ENCODE data around the gene NUFIP2.
A peak's percentile ranks its signal among the peaks of the same experiment; 100 is the strongest.
"Not testable (repeated sequence)": the region's sequence is repeated elsewhere in the genome, so short reads cannot be mapped to it uniquely, and the experiment has no call there.

The NUFIP2 gene

GRCh38 chr17:29293890-29294579, at the start of gene NUFIP2:
Gene NUFIP2 (minus strand): TSS chr17:29294148. CDS start chr17:29294059, 89 bp downstream.
- peaks cover 29% of the 10 kb centered on the region for H3K4me1 Mint-ChIP-seq (ENCODE audit: low read depth)
- H3K27me3 Mint-ChIP-seq (ENCODE audit: low read depth): no peaks in the 10 kb centered on the region
- peak within 1 kb of the TSS; percentile 100 for H3K4me3 Mint-ChIP-seq
- no peaks in the 10 kb centered on the region for H3K9me3 Mint-ChIP-seq
- H3K27ac Mint-ChIP-seq: peak within 1 kb of the TSS; percentile 100
- peaks cover 18% of the 10 kb centered on the region for H3K36me3 Mint-ChIP-seq (ENCODE audit: low read depth)

- Mint-ChIP-seq H3K27me3 (ENCODE audit: low read depth) (peaks cover 29% of the 10 kb centered on the region), H3K36me3 (ENCODE audit: low read depth) (no peaks in the 10 kb centered on the region), H3K27ac (no peak overlapping the region), H3K4me1 (ENCODE audit: low read depth) (no peaks in the 10 kb centered on the region), H3K4me3 (no peak overlapping the region), H3K9me3 (no peaks in the 10 kb centered on the region)
Measured at GRCh38 chr17:29342158-29342765, 48.3 kb upstream of the NUFIP2 start.

DNA sequence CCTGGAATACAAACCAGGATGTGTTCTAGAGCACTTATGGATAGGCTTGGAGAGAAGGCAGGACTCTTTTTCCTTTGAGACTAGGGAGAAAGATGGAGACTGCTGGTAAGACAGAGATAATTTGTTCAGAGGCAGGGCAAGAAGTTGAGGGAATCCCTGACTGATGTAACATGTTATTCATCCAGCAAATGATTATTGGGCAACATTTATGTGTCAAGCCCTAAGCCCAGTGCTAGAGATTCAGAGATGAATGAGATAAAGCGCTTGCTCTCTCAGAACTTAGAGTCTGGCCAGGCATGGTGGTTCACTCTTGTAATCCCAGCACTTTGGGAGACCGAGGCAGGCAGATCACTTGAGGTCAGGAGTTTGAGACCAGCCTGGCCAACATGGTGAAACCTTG, 47.8 kb upstream of the NUFIP2 start:
- Mint-ChIP-seq H3K4me1 (ENCODE audit: low read depth) (no peaks in the 10 kb centered on the region), H3K9me3 (no peaks in the 10 kb centered on the region), H3K36me3 (ENCODE audit: low read depth) (no peaks in the 10 kb centered on the region), H3K27me3 (ENCODE audit: low read depth) (peaks cover 29% of the 10 kb centered on the region), H3K27ac (no peak overlapping the region), H3K4me3 (no peak overlapping the region)

- H3K27ac Mint-ChIP-seq; H3K9me3 Mint-ChIP-seq; H3K4me3 Mint-ChIP-seq; H3K4me1 Mint-ChIP-seq (ENCODE audit: low read depth); H3K36me3 Mint-ChIP-seq (ENCODE audit: low read depth): not testable (repeated sequence)
- peaks cover 25% of the 10 kb centered on the region for H3K27me3 Mint-ChIP-seq (ENCODE audit: low read depth)
Measured at GRCh38 chr17:29339016-29339415, 45.1 kb upstream of the NUFIP2 start.

GRCh38 chr17:29331708-29332085, 37.7 kb upstream of the NUFIP2 start:
- Mint-ChIP-seq H3K4me1 (ENCODE audit: low read depth) (no peaks in the 10 kb centered on the region), H3K4me3 (no peak overlapping the region), H3K27me3 (ENCODE audit: low read depth) (no peaks in the 10 kb centered on the region), H3K27ac (no peak overlapping the region), H3K36me3 (ENCODE audit: low read depth) (no peaks in the 10 kb centered on the region), H3K9me3 (no peaks in the 10 kb centered on the region)

- Mint-ChIP-seq H3K4me3 (no peak overlapping the region), H3K4me1 (ENCODE audit: low read depth) (no peaks in the 10 kb centered on the region), H3K36me3 (ENCODE audit: low read depth) (no peaks in the 10 kb centered on the region), H3K27ac (no peak overlapping the region), H3K9me3 (no peaks in the 10 kb centered on the region), H3K27me3 (ENCODE audit: low read depth) (no peaks in the 10 kb centered on the region)
Measured at GRCh38 chr17:29331075-29331707, 37.2 kb upstream of the NUFIP2 start.

DNA sequence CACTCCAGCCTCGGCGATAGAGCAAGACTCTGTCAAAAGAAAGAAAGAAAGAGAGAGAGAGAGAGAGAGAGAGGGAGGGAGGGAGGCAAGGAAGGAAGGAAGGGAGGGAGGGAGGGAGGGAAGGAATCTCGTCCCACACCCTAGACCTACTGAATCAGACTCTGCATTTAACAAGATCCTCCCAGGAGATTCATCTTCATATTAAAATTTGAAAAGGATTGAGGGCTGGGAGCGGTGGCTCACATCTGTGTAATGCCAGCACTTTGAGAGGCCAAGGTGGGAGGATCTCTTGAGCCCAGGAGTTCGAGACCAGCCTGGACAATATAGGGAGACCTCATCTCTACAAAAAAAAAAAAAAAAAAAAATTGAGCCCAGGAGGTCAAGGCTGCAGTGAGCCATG, 33.5 kb upstream of the NUFIP2 start:
- H3K27ac Mint-ChIP-seq: no peak overlapping the region
- no peaks in the 10 kb centered on the region for H3K9me3 Mint-ChIP-seq
- H3K36me3 Mint-ChIP-seq (ENCODE audit: low read depth): no peaks in the 10 kb centered on the region
- H3K27me3 Mint-ChIP-seq (ENCODE audit: low read depth): peaks cover 19% of the 10 kb centered on the region
- H3K4me3 Mint-ChIP-seq: no peak overlapping the region
- no peaks in the 10 kb centered on the region for H3K4me1 Mint-ChIP-seq (ENCODE audit: low read depth)

DNA sequence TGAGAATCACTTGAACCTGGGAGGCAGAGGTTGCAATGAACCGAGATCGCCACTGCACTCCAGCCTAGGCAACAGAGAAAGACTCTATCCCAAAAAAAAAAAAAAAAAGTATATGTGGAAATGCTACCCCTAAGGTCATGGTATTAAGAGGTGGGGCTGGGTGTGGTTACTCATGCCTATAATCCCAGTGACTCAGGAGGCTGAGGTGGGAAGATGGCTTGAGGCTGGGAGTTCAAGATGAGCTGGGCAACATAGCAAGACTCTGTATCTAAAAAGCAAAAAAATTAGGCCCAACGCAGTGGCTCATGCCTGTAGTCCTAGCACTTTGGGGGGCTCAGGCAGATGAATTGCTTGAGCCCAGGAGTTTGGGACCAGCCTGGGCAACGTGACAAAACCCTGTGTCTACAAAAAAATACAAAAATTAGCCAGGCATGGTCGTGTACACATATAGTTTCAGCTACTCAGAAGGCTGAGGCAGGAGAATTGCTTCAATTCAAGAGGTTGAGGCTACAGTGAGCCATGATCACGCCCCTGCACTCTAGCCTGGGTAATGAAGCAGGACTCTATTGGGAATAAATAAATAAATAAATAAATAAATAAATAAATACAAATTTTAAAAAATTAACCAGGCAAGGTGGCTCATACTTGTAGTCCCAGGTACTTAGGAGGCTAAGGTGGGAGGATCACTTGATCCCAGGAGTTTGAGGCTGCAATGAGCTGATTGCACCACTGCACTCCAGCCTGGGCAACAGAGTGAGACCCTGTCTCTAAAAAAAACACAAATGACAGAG, 32.3 kb upstream of the NUFIP2 start:
- Mint-ChIP-seq H3K36me3 (ENCODE audit: low read depth) (no peaks in the 10 kb centered on the region), H3K27me3 (ENCODE audit: low read depth) (peaks cover 20% of the 10 kb centered on the region), H3K9me3 (no peaks in the 10 kb centered on the region), H3K4me1 (ENCODE audit: low read depth) (no peaks in the 10 kb centered on the region), H3K27ac (no peak overlapping the region), H3K4me3 (no peak overlapping the region)

- Mint-ChIP-seq H3K27ac (no peak overlapping the region), H3K4me1 (ENCODE audit: low read depth) (no peaks in the 10 kb centered on the region), H3K27me3 (ENCODE audit: low read depth) (peaks cover 25% of the 10 kb centered on the region), H3K4me3 (no peak overlapping the region), H3K36me3 (ENCODE audit: low read depth) (no peaks in the 10 kb centered on the region), H3K9me3 (no peaks in the 10 kb centered on the region)
Measured at GRCh38 chr17:29322363-29322762, 28.4 kb upstream of the NUFIP2 start.

- Mint-ChIP-seq H3K9me3 (no peaks in the 10 kb centered on the region), H3K27ac (no peak overlapping the region), H3K27me3 (ENCODE audit: low read depth) (peaks cover 6% of the 10 kb centered on the region), H3K4me3 (no peak overlapping the region), H3K36me3 (ENCODE audit: low read depth) (no peaks in the 10 kb centered on the region), H3K4me1 (ENCODE audit: low read depth) (peaks cover 2% of the 10 kb centered on the region)
Measured at GRCh38 chr17:29303386-29303785, 9.4 kb upstream of the NUFIP2 start.

GRCh38 chr17:29299031-29299430, 5.1 kb upstream of the NUFIP2 start:
- H3K27me3 Mint-ChIP-seq (ENCODE audit: low read depth): peaks cover 6% of the 10 kb centered on the region
- H3K36me3 Mint-ChIP-seq (ENCODE audit: low read depth): peaks cover 2% of the 10 kb centered on the region
- no peak overlapping the region for H3K27ac Mint-ChIP-seq
- H3K4me1 Mint-ChIP-seq (ENCODE audit: low read depth): peaks cover 12% of the 10 kb centered on the region
- no peaks in the 10 kb centered on the region for H3K9me3 Mint-ChIP-seq
- H3K4me3 Mint-ChIP-seq: no peak overlapping the region

DNA sequence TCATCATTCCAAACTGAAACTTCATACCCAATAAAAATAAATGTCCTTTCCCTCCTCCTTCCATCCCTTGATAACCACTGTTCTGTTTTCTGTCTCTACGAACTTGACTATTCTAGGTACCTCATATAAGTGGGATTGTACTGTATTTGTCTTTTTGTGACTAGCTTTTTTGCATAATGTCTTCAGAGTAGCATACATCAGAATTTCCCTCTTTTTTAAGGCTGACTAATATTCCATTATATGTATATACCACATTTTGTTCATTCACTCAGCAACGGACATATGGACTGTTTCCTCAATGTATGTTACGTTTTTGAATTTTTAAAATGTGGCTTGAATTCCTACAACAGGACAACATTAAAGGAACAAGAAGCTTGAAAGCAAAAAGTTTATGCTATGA, 1.5 kb upstream of the NUFIP2 start:
- peak overlapping the region; percentile 63 for H3K27ac Mint-ChIP-seq
- no peaks in the 10 kb centered on the region for H3K9me3 Mint-ChIP-seq
- H3K4me3 Mint-ChIP-seq: peak overlapping the region; percentile 13
- H3K4me1 Mint-ChIP-seq (ENCODE audit: low read depth): peaks cover 26% of the 10 kb centered on the region
- peaks cover 15% of the 10 kb centered on the region for H3K36me3 Mint-ChIP-seq (ENCODE audit: low read depth)
- no peaks in the 10 kb centered on the region for H3K27me3 Mint-ChIP-seq (ENCODE audit: low read depth)

- peaks cover 15% of the 10 kb centered on the region for H3K36me3 Mint-ChIP-seq (ENCODE audit: low read depth)
- peak overlapping the region; percentile 100 for H3K27ac Mint-ChIP-seq
- H3K9me3 Mint-ChIP-seq: no peaks in the 10 kb centered on the region
- H3K4me3 Mint-ChIP-seq: peak overlapping the region; percentile 100
- H3K4me1 Mint-ChIP-seq (ENCODE audit: low read depth): peaks cover 25% of the 10 kb centered on the region
- no peaks in the 10 kb centered on the region for H3K27me3 Mint-ChIP-seq (ENCODE audit: low read depth)
Measured at GRCh38 chr17:29294580-29294900, 592 bp upstream of the NUFIP2 start.

- Mint-ChIP-seq H3K4me3 (peak overlapping the region; percentile 100), H3K9me3 (no peaks in the 10 kb centered on the region), H3K27ac (peak overlapping the region; percentile 100), H3K36me3 (ENCODE audit: low read depth) (peaks cover 22% of the 10 kb centered on the region), H3K4me1 (ENCODE audit: low read depth) (peaks cover 35% of the 10 kb centered on the region), H3K27me3 (ENCODE audit: low read depth) (no peaks in the 10 kb centered on the region)
Measured at GRCh38 chr17:29292992-29293889, 707 bp downstream of the NUFIP2 start.
